Left ventricle myocardium inferior (tissue), 1 donor: ENCODE measurements around the gene CDK4. TPM values are rescaled to one million over a fixed set of nuclear protein-coding genes. Genes with fewer than 3 reads are reported as not detected.

Experiments
- DNase-seq: peaks from one replicate; pipeline ENCODE4 v3.0.0-alpha.2; 2020
- H3K27ac ChIP-seq: fragments of 200-600 bp; replicated peaks from 2 replicates; pipeline ENCODE4 v1.8.0; 2021
- H3K27me3 ChIP-seq: fragments of 200-600 bp; 2 replicates; pipeline ENCODE4 v1.8.0; 2021; ENCODE audit warnings: low read depth
- H3K36me3 ChIP-seq: fragments of 200-600 bp; 2 replicates; pipeline ENCODE4 v1.8.0; 2021
- H3K4me1 ChIP-seq: fragments of 200-600 bp; 2 replicates; pipeline ENCODE4 v1.8.0; 2021
- H3K4me3 ChIP-seq: fragments of 200-600 bp; 2 replicates; pipeline ENCODE4 v1.8.0; 2021; ENCODE audit warnings: mild to moderate bottlenecking, moderate library complexity
- H3K9me3 ChIP-seq: fragments of 200-600 bp; replicated peaks from 2 replicates; pipeline ENCODE4 v1.8.0; 2021
- CTCF ChIP-seq: fragments of 200-600 bp; IDR thresholded peaks from 2 replicates; pipeline ENCODE4 v1.8.0; 2021; ENCODE audit warnings: antibody characterized with exemption, mild to moderate bottlenecking, borderline replicate concordance
- intact Hi-C: fragments of 100-400 bp; cut with micrococcal nuclease; formaldehyde crosslinking; loops from one replicate; pipeline ENCODE4 v1.11.0; 2022
- total RNA-seq: library from RNA; stranded (reverse); fragmentation: NEBNext Ultra II Directional; extraction: Animal tissue kit (Norgen Biotek cat#: 25700); gene quantifications from one replicate; pipeline ENCODE4 v1.2.1, GENCODE V29; 2021
- donor health status: DM: no; HTN: yes; CAD: no; lungs with severe emphysema.

The CDK4 gene
- total RNA-seq, 1 donor from 2014 or later, result 41.3 TPM

GRCh38 chr12:57735952-57736740, 16.0 kb downstream of the CDK4 start:
- H3K27ac ChIP-seq, result peak overlapping the region; percentile 77
- intact Hi-C loops, result no loop called here
- peaks cover 47% of the 10 kb centered on the region for H3K4me1 ChIP-seq
- H3K9me3 ChIP-seq, result no peaks in the 10 kb centered on the region
- no peaks in the 10 kb centered on the region for H3K36me3 ChIP-seq
- peaks cover 100% of the 10 kb centered on the region for H3K27me3 ChIP-seq
- peak; percentile 58 for DNase-seq
- peak; percentile 33 for TF ChIP-seq CTCF
- peak overlapping the region; percentile 68 for H3K4me3 ChIP-seq

- H3K27ac ChIP-seq, result peak overlapping the region; percentile 77
- H3K9me3 ChIP-seq, result no peaks in the 10 kb centered on the region
- no peak for TF ChIP-seq CTCF
- no peak for DNase-seq
- H3K4me1 ChIP-seq, result peaks cover 47% of the 10 kb centered on the region
- peaks cover 100% of the 10 kb centered on the region for H3K27me3 ChIP-seq
- H3K4me3 ChIP-seq, result peak overlapping the region; percentile 68
- no peaks in the 10 kb centered on the region for H3K36me3 ChIP-seq
- intact Hi-C loops, result no loop called here
These were observed 16.8 kb downstream of the CDK4 start for GRCh38 chr12:57735198-57735855.

GRCh38 chr12:57734591-57734990, 17.5 kb downstream of the CDK4 start:
- H3K36me3 ChIP-seq, result no peaks in the 10 kb centered on the region
- peak overlapping the region; percentile 68 for H3K4me3 ChIP-seq

GRCh38 chr12:57733928-57734327, 18.2 kb downstream of the CDK4 start:
- Histone ChIP-seq H3K4me1 (peaks cover 39% of the 10 kb centered on the region), H3K9me3 (no peaks in the 10 kb centered on the region), H3K27me3 (peaks cover 96% of the 10 kb centered on the region), H3K27ac (no peak overlapping the region), H3K4me3 (peak overlapping the region; percentile 68), H3K36me3 (no peaks in the 10 kb centered on the region)
- no peak for DNase-seq
- intact Hi-C loops, result no loop called here
- no peak for TF ChIP-seq CTCF

More at GRCh38 chr12:57734591-57734990, 17.5 kb downstream of the CDK4 start:
- Histone ChIP-seq H3K4me1 (peaks cover 41% of the 10 kb centered on the region), H3K27me3 (peaks cover 100% of the 10 kb centered on the region), H3K9me3 (no peaks in the 10 kb centered on the region), H3K27ac (peak overlapping the region; percentile 77)
- no peak for DNase-seq
- TF ChIP-seq CTCF, result no peak
- intact Hi-C loops, result no loop called here

GRCh38 chr12:57732726-57733593, 19.1 kb downstream of the CDK4 start:
- no peak overlapping the region for H3K27ac ChIP-seq
- no peak for TF ChIP-seq CTCF
- no peak overlapping the region for H3K4me3 ChIP-seq
- H3K9me3 ChIP-seq, result no peaks in the 10 kb centered on the region
- intact Hi-C loops, result no loop called here
- H3K27me3 ChIP-seq, result peaks cover 88% of the 10 kb centered on the region
- H3K4me1 ChIP-seq, result peaks cover 29% of the 10 kb centered on the region
- DNase-seq, result no peak
- H3K36me3 ChIP-seq, result no peaks in the 10 kb centered on the region
